Lung (tissue), 12 donors: Measurements from ENCODE around the gene ZRANB3. TPM values are rescaled to one million over a fixed set of nuclear protein-coding genes. Genes with fewer than 3 reads are reported as not detected.
"Not testable (repeated sequence)": the region's sequence is repeated elsewhere in the genome, so short reads cannot be mapped to it uniquely, and the experiment has no call there.

Experiments used
- ATAC-seq: fragments of 200-7000 bp; cut with Tn5 transposase; one replicate; pipeline ENCODE4 v1.9.1; 2020; ENCODE audit warnings: moderate number of reproducible peaks; ENCODE audit not compliant: insufficient read depth, low FRiP score
- DNase-seq, 3 donors: peaks; one replicate each; pipeline ENCODE4 v3.0.0-alpha.2; 2013 to 2017
- H3K27ac ChIP-seq, 2 donors: one replicate each; pipeline ENCODE4 v1.5.1; 2013; ENCODE audit warnings: mild to moderate bottlenecking in 2 of 2, moderate library complexity in 2 of 2, control low read depth in 1 of 2, inconsistent platforms in 1 of 2, low read depth in 1 of 2, low read length in 1 of 2
- H3K27me3 ChIP-seq, 3 donors: one replicate each; pipeline ENCODE4 v1.5.1; 2013; ENCODE audit warnings: low read length in 2 of 3; ENCODE audit not compliant: control insufficient read depth in 3 of 3, insufficient read depth in 3 of 3
- H3K36me3 ChIP-seq, 4 donors: one replicate each; pipeline ENCODE4 v1.5.1; 2013; ENCODE audit warnings: low read length in 4 of 4, mild to moderate bottlenecking in 1 of 4, moderate library complexity in 1 of 4; ENCODE audit not compliant: control insufficient read depth in 4 of 4, insufficient read depth in 4 of 4
- H3K4me1 ChIP-seq, 5 donors: one replicate each; pipeline ENCODE4 v1.5.1; 2013; ENCODE audit warnings: low read length in 5 of 5, mild to moderate bottlenecking in 2 of 5, moderate library complexity in 1 of 5; ENCODE audit not compliant: control insufficient read depth in 5 of 5, insufficient read depth in 5 of 5
- H3K4me3 ChIP-seq: one replicate; pipeline ENCODE4 v1.5.1; 2013; ENCODE audit warnings: mild to moderate bottlenecking, control low read depth, moderate library complexity
- H3K9ac ChIP-seq, 2 donors: one replicate each; pipeline ENCODE4 v1.5.1; 2013; ENCODE audit warnings: low read length in 2 of 2, control low read depth in 1 of 2; ENCODE audit not compliant: insufficient read depth in 1 of 2
- H3K9me3 ChIP-seq, 4 donors: one replicate each; pipeline ENCODE4 v1.5.1; 2013; ENCODE audit warnings: low read length in 3 of 4, mild to moderate bottlenecking in 1 of 4, moderate library complexity in 1 of 4; ENCODE audit not compliant: control insufficient read depth in 4 of 4, insufficient read depth in 3 of 4
- WGBS, 2 donors: extraction: QIAGEN DNeasy Blood & Tissue Kit; methylation state at CpG; one replicate each; pipeline ENCODE4 v1.1.7; 2013; 5-methylcytosine and 5-hydroxymethylcytosine counted together
- polyA plus RNA-seq, 2 donors: library from polyadenylated mRNA; stranded (reverse); fragments of 200-250 nt; gene quantifications; one replicate each; pipeline ENCODE4 v1.2.1, GENCODE V29; 2013
- total RNA-seq, 2 donors: library from RNA; depleted of rRNA in 1 of 2; stranded (reverse); fragments of >200 nt in 1 of 2; gene quantifications; one replicate each; pipeline ENCODE4 v1.2.1, GENCODE V29; 2014 to 2021
- TF ChIP-seq, protein P1 (sequence below): IDR thresholded peaks from 2 replicates; pipeline ENCODE4 v1.5.1; 2012; ENCODE audit warnings: mild to moderate bottlenecking; ENCODE audit errors: control extremely low read depth, extremely low read depth
- donor health status: control.
- donor health status: control.
- donor health status: Bipolar disorder and iron deficiency.
- donor health status: healthy.
- donor health status: DM: yes; HTN: yes; CAD: no.

ZRANB3 gene
- total and polyA plus RNA-seq, 4 donors = 1.3 to 14.9 (median 3.3) TPM

DNA sequence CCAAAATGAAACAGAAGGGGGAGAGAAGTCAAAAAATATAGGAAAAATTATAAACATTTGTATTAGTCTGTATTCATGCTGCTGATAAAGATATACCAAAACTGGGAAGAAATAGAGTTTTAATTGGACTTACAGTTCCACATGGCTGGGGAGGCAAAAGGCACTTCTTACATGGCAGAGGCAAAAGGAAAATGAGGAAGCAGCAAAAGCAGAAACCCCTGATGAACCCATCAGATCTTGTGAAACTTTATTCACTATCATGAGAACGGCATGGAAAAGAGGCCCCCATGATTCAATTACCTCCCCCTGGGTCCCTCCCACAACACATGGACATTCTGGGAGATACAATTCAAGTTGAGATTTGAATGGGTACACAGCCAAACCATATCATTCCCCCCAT, 79.1 kb downstream of the ZRANB3 start:
- Histone ChIP-seq H3K4me3 (no peak overlapping the region), H3K9ac (no peak overlapping the region), H3K27ac (no peak overlapping the region), H3K36me3 (no peaks in the 10 kb centered on the region), H3K27me3 (no peaks in the 10 kb centered on the region), H3K4me1 (no peaks in the 10 kb centered on the region), H3K9me3 (peaks cover 0 to 15% (median 5%) of the 10 kb centered on the region in 4 donors)
- no peak for DNase-seq
- ATAC-seq = no peak
- WGBS, 2 donors = 67 to 89% methylated on average over 1 of the region's 1 CpG
- TF ChIP-seq, protein P1, sequence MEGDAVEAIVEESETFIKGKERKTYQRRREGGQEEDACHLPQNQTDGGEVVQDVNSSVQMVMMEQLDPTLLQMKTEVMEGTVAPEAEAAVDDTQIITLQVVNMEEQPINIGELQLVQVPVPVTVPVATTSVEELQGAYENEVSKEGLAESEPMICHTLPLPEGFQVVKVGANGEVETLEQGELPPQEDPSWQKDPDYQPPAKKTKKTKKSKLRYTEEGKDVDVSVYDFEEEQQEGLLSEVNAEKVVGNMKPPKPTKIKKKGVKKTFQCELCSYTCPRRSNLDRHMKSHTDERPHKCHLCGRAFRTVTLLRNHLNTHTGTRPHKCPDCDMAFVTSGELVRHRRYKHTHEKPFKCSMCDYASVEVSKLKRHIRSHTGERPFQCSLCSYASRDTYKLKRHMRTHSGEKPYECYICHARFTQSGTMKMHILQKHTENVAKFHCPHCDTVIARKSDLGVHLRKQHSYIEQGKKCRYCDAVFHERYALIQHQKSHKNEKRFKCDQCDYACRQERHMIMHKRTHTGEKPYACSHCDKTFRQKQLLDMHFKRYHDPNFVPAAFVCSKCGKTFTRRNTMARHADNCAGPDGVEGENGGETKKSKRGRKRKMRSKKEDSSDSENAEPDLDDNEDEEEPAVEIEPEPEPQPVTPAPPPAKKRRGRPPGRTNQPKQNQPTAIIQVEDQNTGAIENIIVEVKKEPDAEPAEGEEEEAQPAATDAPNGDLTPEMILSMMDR = no peak

DNA sequence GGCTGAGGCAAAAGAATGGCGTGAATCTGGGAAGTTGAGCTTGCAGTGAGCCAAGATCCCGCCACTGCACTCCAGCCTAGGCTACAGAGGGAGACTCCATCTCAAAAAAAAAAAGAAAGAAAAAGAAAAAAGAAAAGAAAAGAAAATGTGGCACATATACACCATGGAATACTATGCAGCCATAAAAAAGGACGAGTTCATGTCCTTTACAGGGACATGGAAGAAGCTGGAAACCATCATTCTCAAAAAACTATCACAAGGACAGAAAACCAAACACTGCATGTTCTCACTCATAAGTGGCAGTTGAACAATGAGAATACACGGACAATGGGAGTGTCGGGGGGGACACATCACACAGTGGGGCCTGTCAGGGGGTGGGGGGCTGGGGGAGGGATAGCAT, 88.0 kb downstream of the ZRANB3 start:
- not testable (repeated sequence) for DNase-seq, H3K9me3 ChIP-seq, H3K27ac ChIP-seq, ATAC-seq, H3K4me1 ChIP-seq, H3K4me3 ChIP-seq, H3K27me3 ChIP-seq, H3K36me3 ChIP-seq, H3K9ac ChIP-seq
- WGBS, 2 donors = 92 to 96% methylated on average over 5 of the region's 5 CpGs

DNA sequence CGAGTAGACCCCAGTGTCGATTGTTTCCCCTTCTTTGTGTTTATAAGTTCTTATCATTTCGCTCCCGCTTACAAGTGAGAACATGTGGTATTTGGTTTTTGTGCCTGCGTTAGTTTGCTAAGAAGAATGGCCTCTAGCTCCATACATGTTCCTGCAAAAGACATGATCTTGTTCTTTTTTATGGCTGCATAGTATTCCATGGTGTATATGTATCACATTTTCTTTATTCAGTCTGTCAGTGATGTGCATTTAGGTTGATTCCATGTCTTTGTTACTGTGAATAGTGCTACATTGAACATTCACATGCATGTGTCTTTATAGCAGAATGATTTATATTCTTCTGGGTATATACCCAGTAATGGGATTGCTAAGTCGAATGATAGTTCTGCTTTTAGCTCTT, 95.9 kb downstream of the ZRANB3 start:
- not testable (repeated sequence) for H3K27me3 ChIP-seq, H3K9ac ChIP-seq, H3K36me3 ChIP-seq, DNase-seq, H3K4me1 ChIP-seq, H3K4me3 ChIP-seq, ATAC-seq, H3K27ac ChIP-seq, H3K9me3 ChIP-seq
- WGBS, 2 donors = 93 to 95% methylated on average over 6 of the region's 6 CpGs

DNA sequence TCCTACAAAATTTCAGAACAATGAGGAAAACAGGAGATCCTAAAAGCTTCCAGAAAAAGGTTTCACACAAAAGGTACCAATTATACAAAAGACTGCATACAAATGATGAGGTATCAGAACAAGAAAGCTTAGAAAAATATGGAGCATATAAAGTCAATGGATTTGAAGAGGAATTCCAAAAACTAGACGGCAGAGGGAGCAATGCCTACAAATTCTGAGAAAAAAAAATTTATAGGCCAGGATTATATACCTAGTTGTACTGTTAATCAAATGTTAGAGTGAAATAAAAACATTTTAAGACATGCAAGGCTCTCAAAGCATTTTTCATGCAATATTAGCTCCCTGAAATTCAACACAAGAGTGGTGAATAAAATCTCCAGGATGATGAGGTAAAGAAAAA, 106.2 kb downstream of the ZRANB3 start:
- Histone ChIP-seq H3K4me3 (no peak overlapping the region), H3K4me1 (no peaks in the 10 kb centered on the region), H3K27me3 (no peaks in the 10 kb centered on the region), H3K27ac (no peak overlapping the region), H3K36me3 (no peaks in the 10 kb centered on the region), H3K9ac (no peak overlapping the region), H3K9me3 (peaks cover 0 to 4% (median 2%) of the 10 kb centered on the region in 4 donors)
- no peak for ATAC-seq
- 89 to 90% methylated on average over 1 of the region's 1 CpG for WGBS, 2 donors
- DNase-seq = no peak
- TF ChIP-seq, protein P1 = no peak

DNA sequence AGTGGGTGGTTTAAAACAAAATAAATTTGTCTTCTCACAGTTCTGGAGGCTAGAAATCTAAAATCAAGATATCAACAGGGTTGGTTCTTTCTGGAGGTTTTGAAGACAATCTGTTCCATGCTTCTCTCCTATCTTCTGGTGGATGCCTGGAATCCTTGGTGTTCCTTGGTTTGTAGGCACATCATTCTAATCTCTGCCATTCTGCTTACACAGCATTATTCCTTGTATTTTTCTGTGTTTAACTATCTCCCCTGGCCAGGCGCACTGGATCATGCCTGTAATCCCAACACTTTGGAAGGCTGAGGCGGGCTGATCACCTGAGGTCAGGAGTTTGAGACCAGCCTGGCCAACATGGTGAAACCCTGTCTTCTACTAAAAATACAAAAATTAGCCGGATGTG, 108.1 kb downstream of the ZRANB3 start:
- 98 to 99% methylated on average over 3 of the region's 3 CpGs for WGBS, 2 donors
- no peak for DNase-seq
- Histone ChIP-seq H3K4me3 (no peak overlapping the region), H3K9ac (no peak overlapping the region), H3K9me3 (peaks cover 0 to 4% (median 3%) of the 10 kb centered on the region in 4 donors), H3K36me3 (no peaks in the 10 kb centered on the region), H3K4me1 (no peaks in the 10 kb centered on the region), H3K27ac (no peak overlapping the region), H3K27me3 (no peaks in the 10 kb centered on the region)
- no peak for ATAC-seq
- TF ChIP-seq, protein P1 = no peak
